T-helper 1 cell treated with Interleukin-12 subunit alpha and Interleukin-12 subunit beta and Interleukin-4 antibody, amounts not matched to agents 30 ng/mL and 1 ng/mL, for 36 hours (primary cell): ENCODE measurements around the gene PPP1R11. TPM values are rescaled to one million over a fixed set of nuclear protein-coding genes. Genes with fewer than 3 reads are reported as not detected.
"Not testable (repeated sequence)": the region's sequence is repeated elsewhere in the genome, so short reads cannot be mapped to it uniquely, and the experiment has no call there.

Source experiments
- intact Hi-C: fragments of 100-400 bp; cut with micrococcal nuclease; formaldehyde crosslinking; loops from one replicate; pipeline ENCODE4 v1.15.1; 2024
- total RNA-seq: library from RNA; stranded (reverse); gene quantifications from 2 replicates; pipeline ENCODE4 v1.2.3, GENCODE V29; 2022

PPP1R11 gene
- total RNA-seq, 1 donor from 2014 or later: 67.2 TPM

GRCh38 chr6:30118691-30119090 is 51.7 kb downstream of the PPP1R11 start:
- intact Hi-C loops: not testable (repeated sequence)

Other genes starting within 250 kb of the PPP1R11 start
- gene HLA-G, start 239.4 kb upstream of the PPP1R11 start, total RNA-seq: 2.7 and 3.2 TPM in 2 replicates
- 2,396 and 2,407 TPM in 2 replicates for gene HLA-A, start 124.7 kb upstream of the PPP1R11 start, total RNA-seq
- gene POLR1H, start 5.9 kb upstream of the PPP1R11 start, total RNA-seq: 63.0 and 68.2 TPM in 2 replicates
- not detected in 2 replicates for gene RNF39, start 8.6 kb downstream of the PPP1R11 start, total RNA-seq
- not detected in 2 replicates for gene TRIM31, start 45.9 kb downstream of the PPP1R11 start, total RNA-seq
- not detected in 2 replicates for gene TRIM40, start 68.9 kb downstream of the PPP1R11 start, total RNA-seq
- 0.34 and 0.37 TPM in 2 replicates for gene TRIM10, start 94.0 kb downstream of the PPP1R11 start, total RNA-seq
- 0.76 and 0.78 TPM in 2 replicates for gene TRIM15, start 96.3 kb downstream of the PPP1R11 start, total RNA-seq
- 72.4 and 74.2 TPM in 2 replicates for gene TRIM26, start 146.2 kb downstream of the PPP1R11 start, total RNA-seq